Vagina (tissue), 2 donors: ENCODE results near the gene DDX51. TPM values are rescaled to one million over a fixed set of nuclear protein-coding genes. Genes with fewer than 3 reads are reported as not detected.
"Not testable (repeated sequence)": the region's sequence is repeated elsewhere in the genome, so short reads cannot be mapped to it uniquely, and the experiment has no call there.

Source experiments
- DNase-seq, 2 donors: peaks; one replicate each; pipeline ENCODE4 v3.0.0-alpha.2; 2017; ENCODE audit errors: extremely low spot score in 2 of 2
- H3K27ac ChIP-seq: fragments of 200-600 bp; sonication (generic); one replicate; pipeline ENCODE4 v1.5.1; 2019
- H3K27me3 ChIP-seq: fragments of 200-600 bp; sonication (generic); one replicate; pipeline ENCODE4 v1.5.1; 2019
- H3K36me3 ChIP-seq, 2 donors: fragments of 200-600 bp; sonication (generic); one replicate each; pipeline ENCODE4 v1.5.1; 2017 to 2019
- H3K4me1 ChIP-seq: fragments of 200-600 bp; sonication (generic); one replicate; pipeline ENCODE4 v1.5.1; 2019
- H3K4me3 ChIP-seq, 2 donors: fragments of 200-600 bp; sonication (generic); 1 replicate in 1 of 2; 2 replicates in 1 of 2; pipeline ENCODE4 v1.5.1; 2016 to 2019
- H3K9me3 ChIP-seq: fragments of 200-600 bp; sonication (generic); one replicate; pipeline ENCODE4 v1.5.1; 2019
- POLR2A ChIP-seq, 2 donors: fragments of 450-650 bp; IDR thresholded peaks; one replicate each; pipeline ENCODE4 v1.6.1; 2017; ENCODE audit warnings: antibody characterized with exemption in 2 of 2, mild to moderate bottlenecking in 2 of 2, moderate library complexity in 2 of 2
- POLR2AphosphoS5 ChIP-seq, 2 donors: sonication (generic); formaldehyde crosslinking; IDR thresholded peaks; one replicate each; pipeline ENCODE4 v1.9.0; 2017; ENCODE audit warnings: antibody characterized with exemption in 2 of 2, mild to moderate bottlenecking in 2 of 2, low read depth in 1 of 2; ENCODE audit not compliant: insufficient read depth in 1 of 2
- intact Hi-C: fragments of 100-400 bp; cut with DNase I; formaldehyde crosslinking; loops from one replicate; pipeline ENCODE4 v1.15.1; 2023
- total RNA-seq: library from RNA; depleted of rRNA; stranded (reverse); fragments of >200 nt; gene quantifications from one replicate; pipeline ENCODE4 v1.2.3, GENCODE V29; 2016
- TF ChIP-seq, protein P1 (sequence below), 3 experiments: fragments of 450-650 bp in 2 of 3; fragments of 200-600 bp in 1 of 3; sonication (generic) in 1 of 3; IDR thresholded peaks; one replicate each; pipeline ENCODE4 v1.5.1; 2017 to 2019; ENCODE audit warnings: antibody characterized with exemption in 3 of 3, mild to moderate bottlenecking in 2 of 3, moderate library complexity in 2 of 3

DDX51 gene
- total RNA-seq, 1 donor from 2014 or later, result 11.3 TPM

DNA sequence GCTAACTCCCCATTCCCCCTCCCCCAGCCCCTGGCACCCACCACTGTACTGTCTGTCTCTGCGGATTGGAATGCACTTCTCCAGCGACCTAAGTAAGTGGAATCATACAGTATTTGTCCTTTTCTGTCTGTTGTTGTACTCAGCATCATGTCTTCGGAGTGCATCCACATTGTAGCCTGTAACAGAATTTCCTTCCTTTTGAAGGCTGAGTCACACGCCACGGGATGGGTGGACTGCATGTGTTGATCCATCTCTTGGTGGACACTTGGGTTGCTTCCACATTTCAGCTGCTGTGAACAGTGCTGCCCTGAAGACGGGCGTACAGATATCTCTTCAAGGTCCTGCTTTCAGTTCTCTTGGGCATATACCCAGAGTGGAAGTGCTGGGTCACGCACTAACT is 34.4 kb downstream of the DDX51 start:
- TF ChIP-seq POLR2A (IDR thresholded peaks at IDR 0.05) (no peak), POLR2AphosphoS5 (IDR thresholded peaks at IDR 0.05; ENCODE audit: insufficient read depth in 1 of 2, low read depth in 1 of 2) (no peak)
- TF ChIP-seq, protein P1, sequence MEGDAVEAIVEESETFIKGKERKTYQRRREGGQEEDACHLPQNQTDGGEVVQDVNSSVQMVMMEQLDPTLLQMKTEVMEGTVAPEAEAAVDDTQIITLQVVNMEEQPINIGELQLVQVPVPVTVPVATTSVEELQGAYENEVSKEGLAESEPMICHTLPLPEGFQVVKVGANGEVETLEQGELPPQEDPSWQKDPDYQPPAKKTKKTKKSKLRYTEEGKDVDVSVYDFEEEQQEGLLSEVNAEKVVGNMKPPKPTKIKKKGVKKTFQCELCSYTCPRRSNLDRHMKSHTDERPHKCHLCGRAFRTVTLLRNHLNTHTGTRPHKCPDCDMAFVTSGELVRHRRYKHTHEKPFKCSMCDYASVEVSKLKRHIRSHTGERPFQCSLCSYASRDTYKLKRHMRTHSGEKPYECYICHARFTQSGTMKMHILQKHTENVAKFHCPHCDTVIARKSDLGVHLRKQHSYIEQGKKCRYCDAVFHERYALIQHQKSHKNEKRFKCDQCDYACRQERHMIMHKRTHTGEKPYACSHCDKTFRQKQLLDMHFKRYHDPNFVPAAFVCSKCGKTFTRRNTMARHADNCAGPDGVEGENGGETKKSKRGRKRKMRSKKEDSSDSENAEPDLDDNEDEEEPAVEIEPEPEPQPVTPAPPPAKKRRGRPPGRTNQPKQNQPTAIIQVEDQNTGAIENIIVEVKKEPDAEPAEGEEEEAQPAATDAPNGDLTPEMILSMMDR (IDR thresholded peaks at IDR 0.05), result no peak
- DNase-seq, result no peak
- intact Hi-C loops, result no loop called here
- no peaks in the 10 kb centered on the region for H3K9me3 ChIP-seq
- no peak overlapping the region for H3K4me3 ChIP-seq
- no peaks in the 10 kb centered on the region for H3K27me3 ChIP-seq
- peaks cover 0 to 31% of the 10 kb centered on the region in 2 donors for H3K36me3 ChIP-seq
- H3K27ac ChIP-seq, result no peak overlapping the region
- no peaks in the 10 kb centered on the region for H3K4me1 ChIP-seq

DNA sequence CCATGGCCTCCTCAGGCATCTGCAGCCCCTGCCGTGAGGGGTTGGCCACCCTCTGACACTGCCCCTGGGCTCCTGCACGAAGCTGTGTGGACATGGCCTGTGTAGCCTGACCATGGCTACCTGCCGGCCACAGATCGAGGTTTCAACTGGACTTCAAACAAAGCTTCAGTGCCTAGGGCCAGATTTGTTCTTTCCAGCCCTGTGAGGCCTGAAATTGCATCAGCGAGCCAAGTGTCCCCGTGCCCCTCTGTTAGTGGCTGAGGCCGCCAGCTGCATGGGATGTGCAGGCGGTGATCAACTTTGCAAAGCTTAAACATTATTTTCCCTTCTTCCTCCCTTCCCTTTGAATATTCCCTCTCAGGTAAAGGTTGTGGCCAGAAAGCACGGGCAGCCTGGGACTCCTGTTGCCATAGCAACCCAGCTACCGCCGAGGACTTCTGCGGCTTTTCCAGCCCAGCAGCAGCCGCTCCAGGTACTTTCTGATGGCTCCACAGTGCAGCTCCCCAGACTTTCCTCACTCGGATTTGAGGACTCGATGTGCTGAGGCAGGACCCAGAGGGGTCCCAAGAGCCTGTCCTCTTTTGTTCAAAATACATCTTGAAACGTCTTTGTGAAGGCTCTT is 35.8 kb downstream of the DDX51 start:
- peaks cover 0 to 23% of the 10 kb centered on the region in 2 donors for H3K36me3 ChIP-seq

GRCh38 chr12:132106921-132107320 is 37.2 kb downstream of the DDX51 start:
- Histone ChIP-seq H3K27ac (no peak overlapping the region), H3K36me3 (peaks cover 0 to 21% of the 10 kb centered on the region in 2 donors), H3K9me3 (no peaks in the 10 kb centered on the region), H3K27me3 (no peaks in the 10 kb centered on the region), H3K4me1 (no peaks in the 10 kb centered on the region), H3K4me3 (no peak overlapping the region)
- DNase-seq, result no peak
- no peak for TF ChIP-seq POLR2AphosphoS5 (IDR thresholded peaks at IDR 0.05; ENCODE audit: insufficient read depth in 1 of 2, low read depth in 1 of 2)
- TF ChIP-seq, protein P1 (IDR thresholded peaks at IDR 0.05), result no peak
- intact Hi-C loops, result no loop called here

More for the DNA sequence above, 35.8 kb downstream of the DDX51 start:
- DNase-seq, result no peak
- Histone ChIP-seq H3K9me3 (no peaks in the 10 kb centered on the region), H3K4me1 (no peaks in the 10 kb centered on the region), H3K4me3 (no peak overlapping the region), H3K27ac (no peak overlapping the region), H3K27me3 (no peaks in the 10 kb centered on the region)
- TF ChIP-seq, protein P1 (IDR thresholded peaks at IDR 0.05), result no peak
- TF ChIP-seq POLR2AphosphoS5 (IDR thresholded peaks at IDR 0.05; ENCODE audit: insufficient read depth in 1 of 2, low read depth in 1 of 2), result no peak
- no peak for TF ChIP-seq POLR2A (IDR thresholded peaks at IDR 0.05)
- intact Hi-C loops, result no loop called here

GRCh38 chr12:132105467-132105866 is 38.7 kb downstream of the DDX51 start:
- Histone ChIP-seq H3K9me3 (no peaks in the 10 kb centered on the region), H3K27ac (no peak overlapping the region), H3K4me3 (no peak overlapping the region), H3K36me3 (peaks cover 0 to 9% of the 10 kb centered on the region in 2 donors), H3K4me1 (no peaks in the 10 kb centered on the region), H3K27me3 (no peaks in the 10 kb centered on the region)
- intact Hi-C loops, result no loop called here
- TF ChIP-seq POLR2AphosphoS5 (IDR thresholded peaks at IDR 0.05; ENCODE audit: insufficient read depth in 1 of 2, low read depth in 1 of 2), result no peak
- TF ChIP-seq POLR2A (IDR thresholded peaks at IDR 0.05), result no peak
- TF ChIP-seq, protein P1 (IDR thresholded peaks at IDR 0.05), result no peak
- DNase-seq, result no peak

- H3K27ac ChIP-seq, result no peak overlapping the region
- H3K27me3 ChIP-seq, result no peaks in the 10 kb centered on the region
- H3K36me3 ChIP-seq, result peaks cover 0 to 13% of the 10 kb centered on the region in 2 donors
- no peaks in the 10 kb centered on the region for H3K9me3 ChIP-seq
- DNase-seq, result no peak
- no peaks in the 10 kb centered on the region for H3K4me1 ChIP-seq
- intact Hi-C loops, result no loop called here
- H3K4me3 ChIP-seq, result no peak overlapping the region
- TF ChIP-seq POLR2AphosphoS5 (IDR thresholded peaks at IDR 0.05; ENCODE audit: insufficient read depth in 1 of 2, low read depth in 1 of 2) (no peak), POLR2A (IDR thresholded peaks at IDR 0.05) (no peak)
- TF ChIP-seq, protein P1 (IDR thresholded peaks at IDR 0.05), result no peak
Observed at GRCh38 chr12:132103542-132104308, 40.4 kb downstream of the DDX51 start.

DNA sequence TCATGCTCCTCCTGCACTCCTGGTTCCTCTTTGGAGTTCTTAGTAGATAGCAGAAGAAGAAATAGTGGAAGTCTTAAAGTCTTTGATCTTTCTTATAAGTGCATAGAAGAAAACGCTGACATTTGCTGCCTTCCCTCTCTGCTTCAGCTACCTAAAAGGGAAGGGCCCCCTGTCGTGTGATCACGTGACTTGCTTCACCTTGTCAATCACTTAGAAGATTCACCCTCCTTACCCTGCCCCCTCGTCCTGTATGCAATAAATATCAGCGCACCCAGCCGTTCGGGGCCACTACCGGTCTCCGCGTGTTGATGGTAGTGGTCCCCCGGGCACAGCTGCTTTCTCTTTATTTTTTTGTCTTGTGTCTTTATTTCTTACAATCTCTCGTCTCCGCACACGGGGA is 41.0 kb downstream of the DDX51 start:
- H3K4me3 ChIP-seq, intact Hi-C loops, H3K27ac ChIP-seq, DNase-seq, H3K27me3 ChIP-seq, H3K4me1 ChIP-seq, H3K9me3 ChIP-seq: not testable (repeated sequence)
- H3K36me3 ChIP-seq, result peaks cover 0 to 13% of the 10 kb centered on the region in 2 donors
